ENCODE data around the gene BOLA3. TPM values are rescaled to one million over a fixed set of nuclear protein-coding genes. Genes with fewer than 3 reads are reported as not detected.

Gene BOLA3
- total and polyA plus RNA-seq, 4 donors = 9.5 to 35.2 (median 27.1) TPM

- no peak overlapping the region for H3K27ac ChIP-seq (ENCODE audit: low read depth in 1 of 2, low read length in 2 of 2)
- no peak overlapping the region for H3K4me3 ChIP-seq (ENCODE audit: low read depth in 1 of 3, low read length in 3 of 3)
- no peaks in the 10 kb centered on the region for H3K27me3 ChIP-seq (ENCODE audit: control insufficient read depth in 4 of 4, insufficient read depth in 4 of 4, low read length in 3 of 4)
- no peaks in the 10 kb centered on the region for H3K9me3 ChIP-seq (ENCODE audit: control insufficient read depth in 4 of 4, low read length in 3 of 4)
- DNase-seq (ENCODE audit: low spot score) = no peak
- 93% methylated on average over 8 of the region's 8 CpGs for WGBS
- no peaks in the 10 kb centered on the region for H3K36me3 ChIP-seq (ENCODE audit: control insufficient read depth in 4 of 4, insufficient read depth in 3 of 4, low read depth in 1 of 4, low read length in 3 of 4)
- no peak overlapping the region for H3K9ac ChIP-seq (ENCODE audit: low read depth in 1 of 2, low read length in 2 of 2)
- no peaks in the 10 kb centered on the region for H3K4me1 ChIP-seq (ENCODE audit: control insufficient read depth in 4 of 4, insufficient read depth in 4 of 4, low read length in 3 of 4)
- TF ChIP-seq CTCF (IDR thresholded peaks at IDR 0.05; ENCODE audit: low read depth, low read length, missing input control) (no peak), MAX (IDR thresholded peaks at IDR 0.05) (no peak), HNF4A (conservative IDR thresholded peaks at IDR 0.05) (no peak), TAF1 (conservative IDR thresholded peaks at IDR 0.05) (no peak), FOXA2 (IDR thresholded peaks at IDR 0.05) (no peak), JUND (IDR thresholded peaks at IDR 0.05) (no peak), HNF4G (IDR thresholded peaks at IDR 0.05) (no peak), ZBTB33 (IDR thresholded peaks at IDR 0.05) (no peak), RAD21 (IDR thresholded peaks at IDR 0.05) (no peak), REST (IDR thresholded peaks at IDR 0.05) (no peak), RXRA (IDR thresholded peaks at IDR 0.05) (no peak), SP1 (IDR thresholded peaks at IDR 0.05) (no peak), EGR1 (IDR thresholded peaks at IDR 0.05; ENCODE audit: low read depth in 2 of 2) (no peak), YY1 (IDR thresholded peaks at IDR 0.05) (no peak), NR2F2 (IDR thresholded peaks at IDR 0.05) (no peak), FOXA1 (IDR thresholded peaks at IDR 0.05) (no peak)
These were observed 38.2 kb downstream of the BOLA3 start for GRCh38 chr2:74109551-74109950.

- no peaks in the 10 kb centered on the region for H3K9me3 ChIP-seq (ENCODE audit: control insufficient read depth in 4 of 4, low read length in 3 of 4)
- H3K9ac ChIP-seq (ENCODE audit: low read depth in 1 of 2, low read length in 2 of 2) = no peak overlapping the region
- TF ChIP-seq RAD21 (IDR thresholded peaks at IDR 0.05) (no peak), CTCF (IDR thresholded peaks at IDR 0.05; ENCODE audit: low read depth, low read length, missing input control) (no peak), HNF4G (IDR thresholded peaks at IDR 0.05) (no peak), JUND (IDR thresholded peaks at IDR 0.05) (no peak), NR2F2 (IDR thresholded peaks at IDR 0.05) (no peak), REST (IDR thresholded peaks at IDR 0.05) (no peak)
- H3K27ac ChIP-seq (ENCODE audit: low read depth in 1 of 2, low read length in 2 of 2) = no peak overlapping the region
- no peak overlapping the region for H3K4me3 ChIP-seq (ENCODE audit: low read depth in 1 of 3, low read length in 3 of 3)
- no peaks in the 10 kb centered on the region for H3K4me1 ChIP-seq (ENCODE audit: control insufficient read depth in 4 of 4, insufficient read depth in 4 of 4, low read length in 3 of 4)
- no peaks in the 10 kb centered on the region for H3K27me3 ChIP-seq (ENCODE audit: control insufficient read depth in 4 of 4, insufficient read depth in 4 of 4, low read length in 3 of 4)
- WGBS = 78% methylated on average over 12 of the region's 12 CpGs
- H3K36me3 ChIP-seq (ENCODE audit: control insufficient read depth in 4 of 4, insufficient read depth in 3 of 4, low read depth in 1 of 4, low read length in 3 of 4) = peaks cover 0 to 11% (median 5%) of the 10 kb centered on the region in 4 donors
- no peak for DNase-seq (ENCODE audit: low spot score)
These were observed 40.6 kb downstream of the BOLA3 start for GRCh38 chr2:74107071-74107470.

Measured in liver (tissue), 9 donors.